H1 (cell line): ENCODE results near the gene DTD1. TPM values are rescaled to one million over a fixed set of nuclear protein-coding genes. Genes with fewer than 3 reads are reported as not detected.

ENCODE experiments used
- CEBPB ChIP-seq: IDR thresholded peaks from 2 replicates; pipeline ENCODE4 v1.6.1; 2012; ENCODE audit warnings: low read depth, low read length
- CREB1 ChIP-seq: IDR thresholded peaks from 2 replicates; pipeline ENCODE4 v1.6.1; 2012; ENCODE audit warnings: inconsistent platforms
- KDM1A ChIP-seq: fragments of 200-600, 300-600 bp; sonication (generic); IDR thresholded peaks from 2 replicates; pipeline ENCODE4 v1.7.1; 2016; ENCODE audit warnings: mild to moderate bottlenecking, low read length, borderline replicate concordance
- NANOG ChIP-seq: IDR thresholded peaks from 2 replicates; pipeline ENCODE4 v1.6.1; 2011; ENCODE audit warnings: low read length, low read depth, mild to moderate bottlenecking, inconsistent platforms; ENCODE audit not compliant: insufficient read depth, poor library complexity, severe bottlenecking
- NRF1 ChIP-seq: IDR thresholded peaks from 2 replicates; pipeline ENCODE4 v1.6.1; 2011; ENCODE audit warnings: mild to moderate bottlenecking, low read depth, low read length, improper control_type of control experiment
- RFX5 ChIP-seq: IDR thresholded peaks from 2 replicates; pipeline ENCODE4 v1.6.1; 2011; ENCODE audit warnings: low read depth, low read length, improper control_type of control experiment, borderline replicate concordance
- RNF2 ChIP-seq: fragments of 200-900, 300-1000 bp; sonication (generic); IDR thresholded peaks from 2 replicates; pipeline ENCODE4 v1.7.1; 2016; ENCODE audit warnings: borderline replicate concordance, low read depth, mild to moderate bottlenecking, antibody characterized with exemption, low read length; ENCODE audit not compliant: poor library complexity, severe bottlenecking; ENCODE audit errors: missing control alignments
- SIX5 ChIP-seq: IDR thresholded peaks from 2 replicates; pipeline ENCODE4 v1.6.1; 2011; ENCODE audit warnings: mild to moderate bottlenecking, low read depth, low read length
- SP1 ChIP-seq: IDR thresholded peaks from 2 replicates; pipeline ENCODE4 v1.6.1; 2011; ENCODE audit warnings: low read depth, low read length
- SP4 ChIP-seq: IDR thresholded peaks from 2 replicates; pipeline ENCODE4 v1.6.1; 2012; ENCODE audit warnings: low read length, inconsistent platforms
- polyA plus RNA-seq, 7 experiments: library from polyadenylated mRNA; depleted of rRNA in 3 of 7; stranded (reverse) in 5 of 7; unstranded in 2 of 7; fragments of >200 nt in 5 of 7; fragments of 200-250 nt in 2 of 7; gene quantifications; 1 replicate in 5 of 7; 2 replicates in 1 of 7; 4 replicates in 1 of 7; pipeline versions ENCODE4 v1.2.1 to v1.2.3, GENCODE V29; 2011 to 2013; ENCODE audit warnings: missing spikeins in 2 of 7, mixed read lengths in 2 of 7
- total RNA-seq: library from RNA; stranded (reverse); fragmentation: NEBNext Ultra II Directional; extraction: Animal tissue kit (Norgen Biotek cat#: 25700); gene quantifications from 2 replicates; pipeline ENCODE4 v1.2.1, GENCODE V29; 2021
- TF ChIP-seq, protein P1 (sequence below): fragments of 300-600 bp; sonication (generic); IDR thresholded peaks from 2 replicates; pipeline ENCODE4 v1.7.1; 2012; ENCODE audit warnings: low read length, moderate library complexity, mild to moderate bottlenecking, inconsistent platforms; ENCODE audit not compliant: insufficient replicate concordance
- TF ChIP-seq, protein P2 (sequence below): IDR thresholded peaks from 2 replicates; pipeline ENCODE4 v1.6.1; 2012; ENCODE audit warnings: inconsistent platforms

Gene DTD1
- total and polyA plus RNA-seq, 2 of the 8 experiments (the other 6 are each of a cell fraction or from before 2014, with no cell fraction given) = 49.7 to 66.6 TPM

DNA sequence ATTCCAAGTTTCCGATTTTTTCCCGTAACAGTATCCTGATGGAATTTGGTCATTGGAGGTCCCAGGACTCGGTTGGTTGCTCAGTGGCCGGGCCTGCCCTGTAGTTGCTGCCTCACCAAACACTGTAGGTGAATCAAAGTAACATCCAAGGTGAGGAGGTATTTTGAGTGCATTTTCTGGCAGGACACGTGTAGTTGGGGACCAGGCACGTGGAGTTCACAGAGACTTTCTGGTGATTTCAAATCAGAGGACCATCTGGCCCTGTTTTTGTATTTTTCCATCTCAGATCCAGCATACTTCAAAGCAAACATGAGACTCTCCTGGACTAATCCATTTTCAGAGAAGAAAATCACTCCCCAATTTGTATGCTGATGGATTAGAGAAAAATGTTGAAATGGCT lies 9.9 kb upstream of the DTD1 start (continued):
- TF ChIP-seq, protein P1, sequence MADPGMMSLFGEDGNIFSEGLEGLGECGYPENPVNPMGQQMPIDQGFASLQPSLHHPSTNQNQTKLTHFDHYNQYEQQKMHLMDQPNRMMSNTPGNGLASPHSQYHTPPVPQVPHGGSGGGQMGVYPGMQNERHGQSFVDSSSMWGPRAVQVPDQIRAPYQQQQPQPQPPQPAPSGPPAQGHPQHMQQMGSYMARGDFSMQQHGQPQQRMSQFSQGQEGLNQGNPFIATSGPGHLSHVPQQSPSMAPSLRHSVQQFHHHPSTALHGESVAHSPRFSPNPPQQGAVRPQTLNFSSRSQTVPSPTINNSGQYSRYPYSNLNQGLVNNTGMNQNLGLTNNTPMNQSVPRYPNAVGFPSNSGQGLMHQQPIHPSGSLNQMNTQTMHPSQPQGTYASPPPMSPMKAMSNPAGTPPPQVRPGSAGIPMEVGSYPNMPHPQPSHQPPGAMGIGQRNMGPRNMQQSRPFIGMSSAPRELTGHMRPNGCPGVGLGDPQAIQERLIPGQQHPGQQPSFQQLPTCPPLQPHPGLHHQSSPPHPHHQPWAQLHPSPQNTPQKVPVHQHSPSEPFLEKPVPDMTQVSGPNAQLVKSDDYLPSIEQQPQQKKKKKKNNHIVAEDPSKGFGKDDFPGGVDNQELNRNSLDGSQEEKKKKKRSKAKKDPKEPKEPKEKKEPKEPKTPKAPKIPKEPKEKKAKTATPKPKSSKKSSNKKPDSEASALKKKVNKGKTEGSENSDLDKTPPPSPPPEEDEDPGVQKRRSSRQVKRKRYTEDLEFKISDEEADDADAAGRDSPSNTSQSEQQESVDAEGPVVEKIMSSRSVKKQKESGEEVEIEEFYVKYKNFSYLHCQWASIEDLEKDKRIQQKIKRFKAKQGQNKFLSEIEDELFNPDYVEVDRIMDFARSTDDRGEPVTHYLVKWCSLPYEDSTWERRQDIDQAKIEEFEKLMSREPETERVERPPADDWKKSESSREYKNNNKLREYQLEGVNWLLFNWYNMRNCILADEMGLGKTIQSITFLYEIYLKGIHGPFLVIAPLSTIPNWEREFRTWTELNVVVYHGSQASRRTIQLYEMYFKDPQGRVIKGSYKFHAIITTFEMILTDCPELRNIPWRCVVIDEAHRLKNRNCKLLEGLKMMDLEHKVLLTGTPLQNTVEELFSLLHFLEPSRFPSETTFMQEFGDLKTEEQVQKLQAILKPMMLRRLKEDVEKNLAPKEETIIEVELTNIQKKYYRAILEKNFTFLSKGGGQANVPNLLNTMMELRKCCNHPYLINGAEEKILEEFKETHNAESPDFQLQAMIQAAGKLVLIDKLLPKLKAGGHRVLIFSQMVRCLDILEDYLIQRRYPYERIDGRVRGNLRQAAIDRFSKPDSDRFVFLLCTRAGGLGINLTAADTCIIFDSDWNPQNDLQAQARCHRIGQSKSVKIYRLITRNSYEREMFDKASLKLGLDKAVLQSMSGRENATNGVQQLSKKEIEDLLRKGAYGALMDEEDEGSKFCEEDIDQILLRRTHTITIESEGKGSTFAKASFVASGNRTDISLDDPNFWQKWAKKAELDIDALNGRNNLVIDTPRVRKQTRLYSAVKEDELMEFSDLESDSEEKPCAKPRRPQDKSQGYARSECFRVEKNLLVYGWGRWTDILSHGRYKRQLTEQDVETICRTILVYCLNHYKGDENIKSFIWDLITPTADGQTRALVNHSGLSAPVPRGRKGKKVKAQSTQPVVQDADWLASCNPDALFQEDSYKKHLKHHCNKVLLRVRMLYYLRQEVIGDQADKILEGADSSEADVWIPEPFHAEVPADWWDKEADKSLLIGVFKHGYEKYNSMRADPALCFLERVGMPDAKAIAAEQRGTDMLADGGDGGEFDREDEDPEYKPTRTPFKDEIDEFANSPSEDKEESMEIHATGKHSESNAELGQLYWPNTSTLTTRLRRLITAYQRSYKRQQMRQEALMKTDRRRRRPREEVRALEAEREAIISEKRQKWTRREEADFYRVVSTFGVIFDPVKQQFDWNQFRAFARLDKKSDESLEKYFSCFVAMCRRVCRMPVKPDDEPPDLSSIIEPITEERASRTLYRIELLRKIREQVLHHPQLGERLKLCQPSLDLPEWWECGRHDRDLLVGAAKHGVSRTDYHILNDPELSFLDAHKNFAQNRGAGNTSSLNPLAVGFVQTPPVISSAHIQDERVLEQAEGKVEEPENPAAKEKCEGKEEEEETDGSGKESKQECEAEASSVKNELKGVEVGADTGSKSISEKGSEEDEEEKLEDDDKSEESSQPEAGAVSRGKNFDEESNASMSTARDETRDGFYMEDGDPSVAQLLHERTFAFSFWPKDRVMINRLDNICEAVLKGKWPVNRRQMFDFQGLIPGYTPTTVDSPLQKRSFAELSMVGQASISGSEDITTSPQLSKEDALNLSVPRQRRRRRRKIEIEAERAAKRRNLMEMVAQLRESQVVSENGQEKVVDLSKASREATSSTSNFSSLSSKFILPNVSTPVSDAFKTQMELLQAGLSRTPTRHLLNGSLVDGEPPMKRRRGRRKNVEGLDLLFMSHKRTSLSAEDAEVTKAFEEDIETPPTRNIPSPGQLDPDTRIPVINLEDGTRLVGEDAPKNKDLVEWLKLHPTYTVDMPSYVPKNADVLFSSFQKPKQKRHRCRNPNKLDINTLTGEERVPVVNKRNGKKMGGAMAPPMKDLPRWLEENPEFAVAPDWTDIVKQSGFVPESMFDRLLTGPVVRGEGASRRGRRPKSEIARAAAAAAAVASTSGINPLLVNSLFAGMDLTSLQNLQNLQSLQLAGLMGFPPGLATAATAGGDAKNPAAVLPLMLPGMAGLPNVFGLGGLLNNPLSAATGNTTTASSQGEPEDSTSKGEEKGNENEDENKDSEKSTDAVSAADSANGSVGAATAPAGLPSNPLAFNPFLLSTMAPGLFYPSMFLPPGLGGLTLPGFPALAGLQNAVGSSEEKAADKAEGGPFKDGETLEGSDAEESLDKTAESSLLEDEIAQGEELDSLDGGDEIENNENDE = no peak
- TF ChIP-seq KDM1A = no peak
- TF ChIP-seq RNF2 = no peak
- TF ChIP-seq SIX5 = no peak
- TF ChIP-seq NANOG = no peak
- TF ChIP-seq, protein P2, sequence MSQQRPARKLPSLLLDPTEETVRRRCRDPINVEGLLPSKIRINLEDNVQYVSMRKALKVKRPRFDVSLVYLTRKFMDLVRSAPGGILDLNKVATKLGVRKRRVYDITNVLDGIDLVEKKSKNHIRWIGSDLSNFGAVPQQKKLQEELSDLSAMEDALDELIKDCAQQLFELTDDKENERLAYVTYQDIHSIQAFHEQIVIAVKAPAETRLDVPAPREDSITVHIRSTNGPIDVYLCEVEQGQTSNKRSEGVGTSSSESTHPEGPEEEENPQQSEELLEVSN = no peak
- TF ChIP-seq CREB1 = no peak
- no peak for TF ChIP-seq NRF1
- TF ChIP-seq SP1 = no peak
- TF ChIP-seq RFX5 = no peak
- TF ChIP-seq SP4 = no peak
- TF ChIP-seq CEBPB = no peak
